Activated T-helper 1 cell treated with anti-CD3 and anti-CD28 coated beads, Interleukin-2, amount 50 U/mL, for 16 hours (primary cell): ENCODE results near the gene SLC30A2.

ENCODE experiments used
- DNase-seq, 2 donors: peaks; one replicate each; pipeline ENCODE4 v3.0.0-alpha.2; 2020; ENCODE audit warnings: low read depth in 1 of 2, low spot score in 1 of 2

Gene SLC30A2

DNA sequence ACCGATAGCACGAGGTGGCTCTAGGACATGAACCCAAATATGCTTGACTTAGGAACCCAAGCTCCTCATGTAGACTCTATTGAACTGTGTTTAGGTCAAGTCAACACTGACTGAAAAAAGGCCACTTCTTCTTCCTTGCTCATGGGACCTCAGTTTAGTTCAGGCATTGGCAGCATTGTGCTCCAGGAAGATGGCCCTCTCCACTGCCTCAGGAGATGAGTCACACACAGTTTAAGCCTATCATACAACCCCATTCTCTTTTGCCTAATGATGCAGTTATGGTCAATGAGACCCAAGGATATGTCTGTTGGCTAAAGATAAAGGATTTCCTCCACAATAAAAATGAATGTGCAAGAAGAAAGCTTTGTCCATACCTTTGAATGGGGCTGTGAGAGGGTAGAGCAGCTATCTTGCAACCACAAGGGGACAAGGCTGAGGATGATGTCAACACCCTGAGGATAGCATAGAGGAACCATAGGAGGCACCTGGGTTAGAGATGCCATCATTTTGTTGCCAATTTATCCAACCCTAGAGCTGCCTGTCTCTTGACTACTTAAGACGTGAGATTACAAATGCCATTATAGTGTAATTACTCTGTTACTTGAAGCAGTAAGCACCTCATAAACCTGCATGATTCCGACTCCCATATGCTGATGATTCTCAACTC is 24.5 kb upstream of the SLC30A2 start:
- no peak for DNase-seq

DNA sequence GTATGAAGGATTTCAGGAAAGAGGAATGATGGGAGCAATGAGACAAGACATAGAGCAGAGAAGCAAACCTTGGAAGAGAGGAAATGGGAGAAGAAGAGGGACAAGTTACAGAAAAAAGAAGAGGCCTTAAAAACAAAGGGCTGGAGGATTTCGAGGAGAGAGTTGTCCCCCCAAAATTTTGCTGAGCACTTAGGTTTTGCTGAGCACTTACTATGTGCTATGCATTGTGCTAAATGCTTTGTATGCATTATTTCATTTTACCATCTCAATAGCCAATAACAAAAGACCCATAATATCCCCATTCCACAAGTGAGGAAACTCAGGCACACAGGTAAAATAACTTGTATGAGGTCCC is 24.0 kb upstream of the SLC30A2 start:
- no peak for DNase-seq

GRCh38 chr1:26067432-26067911 is 21.6 kb upstream of the SLC30A2 start, which contains the start of gene TRIM63:
TRIM63 (minus strand) TSS chr1:26067630; CDS start chr1:26067494, 136 bp downstream.
- DNase-seq: no peak

- DNase-seq: no peak
These were observed 20.9 kb upstream of the SLC30A2 start for GRCh38 chr1:26066857-26067256.

DNA sequence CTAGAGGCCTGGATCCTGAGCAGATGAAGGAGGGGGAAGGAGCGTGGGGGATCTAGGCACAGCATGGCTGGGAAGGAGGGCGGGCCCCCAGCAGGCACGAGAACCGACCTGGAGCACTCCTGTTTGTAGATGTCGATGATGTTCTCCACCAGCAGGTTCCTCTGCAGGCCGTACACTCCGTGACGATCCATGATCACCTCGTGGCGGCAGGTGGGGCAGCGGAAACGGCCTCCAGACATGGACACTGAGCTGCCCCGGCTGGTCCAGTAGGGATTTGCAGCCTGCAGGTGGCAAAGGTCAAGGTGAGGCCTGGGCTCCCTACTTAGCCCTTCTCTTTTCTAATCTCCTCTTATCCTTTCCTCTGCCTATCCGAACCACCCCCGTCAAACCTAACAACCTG is 20.2 kb upstream of the SLC30A2 start:
- no peak for DNase-seq

DNA sequence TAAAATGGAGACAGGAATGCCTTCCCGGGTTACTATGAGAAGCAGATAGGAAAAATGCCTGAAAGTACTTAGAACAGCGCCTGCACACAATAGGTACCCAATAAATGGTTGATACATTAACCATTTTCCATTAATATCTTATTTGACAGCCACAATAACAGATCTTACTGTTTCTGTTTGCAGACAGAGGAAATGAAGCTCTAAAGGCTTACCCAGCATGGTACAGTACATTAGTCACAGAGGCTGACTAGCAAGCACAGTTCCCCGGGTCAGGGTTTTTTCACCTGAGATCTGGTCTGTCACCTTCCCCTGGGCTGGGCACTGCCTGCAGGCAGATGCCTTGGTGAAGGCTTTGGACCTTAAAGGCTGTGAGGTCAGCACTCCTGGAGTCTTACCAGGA is 18.6 kb upstream of the SLC30A2 start:
- DNase-seq: no peak

GRCh38 chr1:26060832-26061574 is 15.1 kb upstream of the SLC30A2 start:
- DNase-seq: no peak

- DNase-seq: no peak
These were observed 14.0 kb upstream of the SLC30A2 start for GRCh38 chr1:26059906-26060305.

GRCh38 chr1:26058052-26058595 is 12.2 kb upstream of the SLC30A2 start:
- no peak for DNase-seq

- DNase-seq: no peak
These were observed 11.3 kb upstream of the SLC30A2 start for GRCh38 chr1:26057189-26057588.

DNA sequence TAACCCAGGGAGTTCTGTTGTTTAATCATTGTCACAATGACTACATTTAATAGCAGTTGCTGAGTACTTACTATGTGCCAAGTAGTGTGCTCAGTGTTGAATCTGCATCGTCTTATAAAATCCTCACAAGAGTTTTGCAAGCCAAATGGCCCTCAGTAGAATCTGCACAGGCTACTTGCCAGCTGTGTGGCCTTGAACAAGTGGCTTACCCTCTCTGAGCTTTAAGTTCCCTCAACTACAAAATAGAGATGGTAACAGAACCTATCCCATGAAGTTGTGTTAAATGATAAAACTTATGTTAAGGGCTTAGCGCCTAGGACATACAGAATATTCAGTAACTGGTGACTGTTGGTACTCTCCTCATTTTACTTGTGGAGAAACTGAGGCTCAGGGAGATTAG is 9.1 kb upstream of the SLC30A2 start:
- DNase-seq: no peak

DNA sequence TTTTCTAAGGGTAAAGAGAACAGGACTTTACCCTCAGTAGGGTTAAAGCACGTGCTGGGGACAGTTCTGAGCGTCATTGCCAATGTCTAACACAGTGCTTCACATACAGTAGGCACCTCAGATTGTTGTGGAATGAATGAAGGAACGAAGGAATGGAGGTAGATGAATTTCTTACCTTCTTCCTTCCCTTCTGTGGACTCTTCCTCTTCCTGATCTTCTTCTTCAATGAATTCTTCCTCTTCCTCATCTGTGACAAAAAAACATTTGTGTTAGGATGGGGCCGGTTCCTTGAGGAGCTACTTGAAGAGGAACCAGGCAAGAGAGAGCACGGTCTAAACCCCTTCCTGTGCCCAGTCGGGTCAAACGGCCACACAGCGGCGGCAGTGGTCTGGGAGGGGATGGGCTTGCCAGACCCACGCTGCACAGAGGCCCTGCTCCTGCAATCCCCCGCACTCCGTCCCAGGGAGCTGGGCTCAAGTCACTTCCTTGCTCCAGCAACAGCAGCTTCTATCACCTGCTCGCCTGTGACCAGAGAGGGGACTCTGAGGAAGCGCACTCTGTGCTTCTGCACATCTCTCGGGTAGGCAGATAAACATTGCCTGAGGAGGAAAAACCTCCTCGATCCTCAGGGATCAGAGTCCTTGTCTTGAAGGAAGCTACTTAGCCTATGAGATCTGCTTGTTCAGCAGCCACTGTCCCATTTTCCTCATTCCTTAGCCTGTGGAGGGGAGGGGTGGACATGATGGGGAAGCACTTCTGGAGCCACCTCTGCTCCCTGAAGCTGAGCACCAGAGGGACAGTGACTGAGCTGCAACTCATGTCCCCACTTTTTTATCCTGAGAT is 8.0 kb upstream of the SLC30A2 start:
- no peak for DNase-seq

DNA sequence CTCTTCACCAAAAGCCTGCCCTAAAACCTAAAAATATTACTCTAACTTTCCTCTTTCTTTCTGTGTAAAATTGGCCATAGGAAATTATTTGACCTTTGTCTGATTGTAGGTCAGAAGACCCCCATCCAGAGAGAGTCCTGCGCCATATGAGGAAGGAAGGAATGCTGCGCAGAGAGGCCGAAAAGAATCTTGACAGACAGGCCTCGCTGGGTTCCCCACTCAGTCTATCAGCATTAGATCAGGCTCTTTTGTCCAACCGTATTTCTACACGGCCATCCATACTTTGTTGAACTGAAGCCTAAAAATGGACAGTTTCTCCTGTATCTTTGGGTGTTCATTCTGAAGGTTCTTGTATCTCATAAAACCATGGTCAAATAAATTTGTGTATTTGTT is 4.3 kb upstream of the SLC30A2 start:
- DNase-seq: no peak

DNA sequence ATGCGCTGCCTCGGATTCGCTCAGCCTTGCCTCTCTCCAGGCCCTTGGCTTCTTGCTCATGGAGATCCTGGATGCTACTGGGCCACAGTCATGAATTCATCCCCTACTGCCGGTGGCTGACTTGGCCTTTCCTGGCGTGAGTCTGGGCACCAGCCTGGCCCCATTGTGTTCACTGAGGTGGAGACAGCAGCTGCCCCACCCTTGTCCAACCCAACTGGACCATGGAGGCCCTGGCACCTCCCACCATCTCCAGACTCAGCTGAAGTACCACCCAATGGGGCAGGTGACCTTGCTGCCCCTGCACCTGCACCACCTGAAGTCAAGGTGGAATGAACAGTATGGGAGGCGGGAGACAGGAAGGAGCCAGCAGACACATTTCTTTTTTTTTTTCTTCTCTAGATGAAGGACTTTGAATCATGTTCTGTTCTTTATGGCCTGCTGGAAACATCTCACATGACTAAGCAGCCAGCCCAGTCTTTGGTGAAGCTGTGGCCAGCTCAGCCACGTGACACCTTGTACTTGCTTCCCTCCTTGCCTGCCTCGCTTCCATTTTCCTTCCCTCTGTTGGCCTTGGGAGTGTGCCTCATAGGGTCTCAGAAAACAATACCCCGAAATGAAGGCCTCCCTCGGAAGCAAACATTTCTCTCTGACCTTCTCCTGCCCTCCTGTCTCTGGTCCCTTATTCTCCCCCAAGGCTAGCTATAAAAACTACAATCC is 3.8 kb upstream of the SLC30A2 start:
- no peak for DNase-seq

- no peak for DNase-seq
These were observed 1.5 kb upstream of the SLC30A2 start for GRCh38 chr1:26047278-26047874.

GRCh38 chr1:26046246-26047095 is 553 bp upstream of the SLC30A2 start:
- no peak for DNase-seq

DNA sequence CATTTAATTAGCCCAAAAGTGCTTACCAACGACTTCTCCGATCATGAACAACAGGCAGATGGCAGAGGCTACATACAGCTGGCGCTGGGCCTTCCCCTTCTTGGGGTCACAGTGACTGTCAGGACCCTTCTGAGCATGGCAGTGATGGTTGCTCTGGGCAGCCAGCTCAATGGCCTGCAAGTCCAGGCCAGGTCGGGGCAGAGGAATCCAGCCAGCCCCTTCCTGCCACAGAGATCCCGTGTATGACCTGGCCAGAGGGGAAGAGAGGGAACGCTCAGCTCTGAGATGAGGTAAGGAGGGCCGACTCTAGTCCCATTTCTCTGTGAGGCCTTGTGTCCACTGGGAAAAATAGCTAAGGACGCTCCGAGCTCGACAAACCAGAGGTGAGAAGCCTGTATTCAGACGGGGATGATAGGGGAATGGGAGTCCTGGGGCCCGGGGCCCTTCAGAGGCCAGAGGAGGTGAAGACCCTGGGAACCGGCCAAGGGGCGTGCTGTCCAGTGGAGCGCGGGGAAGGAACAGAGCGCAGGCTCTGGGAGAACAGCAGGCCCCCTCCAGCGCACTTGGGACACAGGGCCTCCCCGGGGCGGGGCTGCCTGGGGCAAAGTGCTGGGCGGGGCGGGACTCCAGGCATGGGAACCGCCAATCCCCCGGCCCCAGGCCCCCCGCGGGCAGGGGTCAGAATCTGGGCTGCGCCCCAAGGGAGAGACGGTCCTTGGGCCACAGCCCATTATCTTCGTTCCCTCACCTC is 772 bp downstream of the SLC30A2 start:
- DNase-seq: no peak

DNA sequence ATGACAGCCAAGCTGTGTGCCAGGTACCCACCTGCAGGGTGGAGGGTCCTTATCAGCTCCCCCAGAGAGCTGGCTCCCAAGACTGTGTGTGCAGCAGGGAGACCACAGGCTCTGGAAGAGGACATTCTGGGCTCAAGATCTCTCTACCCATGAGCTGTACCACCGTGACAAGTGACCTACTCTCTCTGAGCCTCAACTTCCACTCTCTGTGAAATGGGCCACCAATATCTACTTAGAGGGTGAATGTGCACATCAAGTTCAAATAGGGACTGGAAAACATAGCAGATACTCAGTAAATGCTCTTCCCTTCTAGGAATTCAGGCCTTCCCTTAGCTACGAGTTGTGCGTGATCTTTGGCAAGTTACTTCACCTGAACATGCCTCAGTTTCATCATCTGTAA is 1.5 kb downstream of the SLC30A2 start:
- DNase-seq: no peak

DNA sequence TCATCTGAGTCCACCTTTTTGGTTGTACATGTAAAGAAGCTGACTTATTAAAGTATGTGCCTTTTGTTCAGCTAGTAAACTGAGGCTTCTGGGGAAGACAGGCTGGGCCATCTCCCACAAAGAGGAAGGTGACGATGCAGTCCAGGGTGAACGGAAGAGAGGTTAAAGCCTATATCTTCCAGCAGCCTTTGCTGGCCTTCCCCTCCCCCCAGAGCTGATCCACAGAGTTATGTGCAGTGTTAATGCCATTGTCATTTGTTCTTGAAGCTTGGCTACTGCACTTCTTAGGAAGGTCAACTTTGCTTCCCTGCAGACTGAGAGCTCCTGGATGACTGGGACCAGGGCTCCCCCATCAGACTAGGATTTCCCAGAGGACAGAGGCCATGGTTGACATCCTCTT is 2.2 kb downstream of the SLC30A2 start:
- no peak for DNase-seq
